ENCODE measurements around the gene MEF2C.

DNA sequence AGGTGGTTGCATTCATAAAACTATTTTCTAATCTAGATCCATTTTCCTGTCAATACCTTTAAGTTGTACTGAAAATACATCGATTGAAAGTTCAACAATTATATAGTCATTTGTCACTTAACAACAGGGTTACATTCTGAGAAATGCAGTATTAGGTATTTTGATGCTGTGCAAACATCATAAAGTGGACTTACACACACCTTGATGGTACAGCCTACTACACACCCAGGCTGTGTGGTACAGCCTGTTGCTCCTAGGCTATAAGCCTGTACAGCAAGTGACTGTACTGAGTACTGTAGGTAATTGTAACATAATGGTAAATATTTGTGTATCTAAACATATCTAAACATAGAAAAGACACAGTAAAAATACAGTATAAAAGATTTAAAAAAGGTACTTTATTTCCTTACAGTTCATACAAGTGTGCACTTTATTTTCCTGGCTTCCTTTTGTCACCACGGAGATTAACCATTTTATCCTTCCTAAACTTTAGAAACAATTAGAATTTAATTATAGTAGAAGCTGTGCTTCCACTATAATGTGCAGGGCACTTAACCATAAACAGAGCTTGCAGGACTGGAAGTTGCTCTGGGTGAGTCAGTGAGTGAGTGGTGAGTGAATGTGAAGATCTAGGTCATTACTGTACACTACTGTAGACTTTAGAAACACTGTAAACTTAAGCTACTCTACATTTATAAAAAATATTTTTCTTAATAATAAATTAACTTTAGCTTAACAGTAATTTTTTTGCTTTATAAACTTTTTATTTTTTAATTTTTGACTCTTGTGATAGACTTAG lies 42.9 kb upstream of the MEF2C start:
- TF ChIP-seq, protein P1, sequence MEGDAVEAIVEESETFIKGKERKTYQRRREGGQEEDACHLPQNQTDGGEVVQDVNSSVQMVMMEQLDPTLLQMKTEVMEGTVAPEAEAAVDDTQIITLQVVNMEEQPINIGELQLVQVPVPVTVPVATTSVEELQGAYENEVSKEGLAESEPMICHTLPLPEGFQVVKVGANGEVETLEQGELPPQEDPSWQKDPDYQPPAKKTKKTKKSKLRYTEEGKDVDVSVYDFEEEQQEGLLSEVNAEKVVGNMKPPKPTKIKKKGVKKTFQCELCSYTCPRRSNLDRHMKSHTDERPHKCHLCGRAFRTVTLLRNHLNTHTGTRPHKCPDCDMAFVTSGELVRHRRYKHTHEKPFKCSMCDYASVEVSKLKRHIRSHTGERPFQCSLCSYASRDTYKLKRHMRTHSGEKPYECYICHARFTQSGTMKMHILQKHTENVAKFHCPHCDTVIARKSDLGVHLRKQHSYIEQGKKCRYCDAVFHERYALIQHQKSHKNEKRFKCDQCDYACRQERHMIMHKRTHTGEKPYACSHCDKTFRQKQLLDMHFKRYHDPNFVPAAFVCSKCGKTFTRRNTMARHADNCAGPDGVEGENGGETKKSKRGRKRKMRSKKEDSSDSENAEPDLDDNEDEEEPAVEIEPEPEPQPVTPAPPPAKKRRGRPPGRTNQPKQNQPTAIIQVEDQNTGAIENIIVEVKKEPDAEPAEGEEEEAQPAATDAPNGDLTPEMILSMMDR (conservative IDR thresholded peaks at IDR 0.05 in 1 of 2, IDR thresholded peaks at IDR 0.05 in 1 of 2; ENCODE audit: low read depth in 1 of 2, low read length in 2 of 2), result no peak
- TF ChIP-seq EZH2 (IDR thresholded peaks at IDR 0.05; ENCODE audit: low read length, missing control alignments), result no peak
